G401.6 (cell line): Measurements from ENCODE around the gene UBAC1.

Experiments
- FAIRE-seq: peaks from 2 replicates; lab custom pipeline; 2012; peaks lifted over from hg19 to GRCh38; lab: Jason Lieb, UNC

The UBAC1 gene

GRCh38 chr9:135939351-135940265, 21.6 kb downstream of the UBAC1 start:
- no peak for FAIRE-seq

- FAIRE-seq = no peak
These were observed 23.4 kb downstream of the UBAC1 start for GRCh38 chr9:135937521-135938489.

DNA sequence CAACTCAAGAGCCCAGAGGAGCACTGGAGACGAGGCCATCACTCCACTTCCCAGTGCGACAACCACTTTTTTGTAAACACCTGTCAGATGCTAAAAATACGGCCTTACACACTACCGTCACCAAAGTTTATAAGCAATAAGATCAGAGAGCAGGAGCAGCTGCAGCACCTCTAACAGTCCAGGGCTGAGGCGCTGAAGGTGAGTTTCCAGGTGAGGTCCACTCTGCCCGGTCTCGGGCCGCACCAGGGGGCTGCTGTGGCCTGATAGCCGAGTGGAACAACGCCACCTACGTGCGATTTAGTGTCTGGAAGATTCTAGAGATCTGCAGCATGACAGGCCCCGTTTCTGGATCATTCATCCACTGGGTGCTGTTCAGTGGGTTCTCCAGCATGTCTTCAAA, 28.1 kb downstream of the UBAC1 start:
- FAIRE-seq = no peak

DNA sequence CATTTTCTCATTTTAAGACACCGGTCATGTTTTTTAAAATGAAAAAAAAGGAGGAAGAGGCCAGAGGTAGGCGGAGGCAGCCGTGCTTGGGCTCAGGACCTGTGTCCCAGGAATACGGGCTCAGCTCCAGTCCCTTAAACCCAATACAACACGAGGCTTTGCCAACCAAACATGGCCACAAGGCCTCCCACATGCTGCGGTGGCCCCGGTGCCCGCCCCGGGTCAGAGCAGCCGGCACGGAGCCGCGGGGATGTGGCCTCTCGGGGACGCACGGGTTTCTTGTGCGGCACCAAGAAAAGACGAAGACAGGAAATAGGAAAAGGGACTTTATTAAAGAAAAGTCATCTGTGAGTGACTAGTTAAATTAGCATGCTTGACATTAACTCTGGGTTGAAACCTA, 28.5 kb downstream of the UBAC1 start:
- no peak for FAIRE-seq

DNA sequence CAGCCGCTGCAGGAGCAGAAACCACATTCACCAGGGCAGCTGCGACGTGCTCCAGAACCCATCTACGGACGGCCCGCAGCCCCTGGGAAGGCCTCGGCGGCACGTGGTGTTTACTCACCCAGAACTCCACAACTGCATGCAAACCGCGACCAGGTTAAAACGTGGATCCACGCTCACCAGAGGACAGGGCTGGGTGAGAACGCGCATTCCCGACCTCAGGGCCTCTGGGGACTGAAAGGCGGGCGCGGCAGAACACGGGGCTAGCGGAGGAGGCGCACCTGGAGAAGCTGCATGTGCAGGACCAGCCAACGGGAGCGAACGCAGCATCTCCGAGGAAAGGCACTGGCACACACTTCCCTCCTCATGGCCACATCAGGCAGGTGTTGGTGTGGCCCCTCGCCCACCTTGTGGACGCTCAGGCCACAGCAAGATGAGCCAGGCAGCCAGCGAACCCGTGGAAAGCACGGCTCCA, 29.8 kb downstream of the UBAC1 start:
- no peak for FAIRE-seq

- no peak for FAIRE-seq
These were observed 30.5 kb downstream of the UBAC1 start for GRCh38 chr9:135930446-135931345.

DNA sequence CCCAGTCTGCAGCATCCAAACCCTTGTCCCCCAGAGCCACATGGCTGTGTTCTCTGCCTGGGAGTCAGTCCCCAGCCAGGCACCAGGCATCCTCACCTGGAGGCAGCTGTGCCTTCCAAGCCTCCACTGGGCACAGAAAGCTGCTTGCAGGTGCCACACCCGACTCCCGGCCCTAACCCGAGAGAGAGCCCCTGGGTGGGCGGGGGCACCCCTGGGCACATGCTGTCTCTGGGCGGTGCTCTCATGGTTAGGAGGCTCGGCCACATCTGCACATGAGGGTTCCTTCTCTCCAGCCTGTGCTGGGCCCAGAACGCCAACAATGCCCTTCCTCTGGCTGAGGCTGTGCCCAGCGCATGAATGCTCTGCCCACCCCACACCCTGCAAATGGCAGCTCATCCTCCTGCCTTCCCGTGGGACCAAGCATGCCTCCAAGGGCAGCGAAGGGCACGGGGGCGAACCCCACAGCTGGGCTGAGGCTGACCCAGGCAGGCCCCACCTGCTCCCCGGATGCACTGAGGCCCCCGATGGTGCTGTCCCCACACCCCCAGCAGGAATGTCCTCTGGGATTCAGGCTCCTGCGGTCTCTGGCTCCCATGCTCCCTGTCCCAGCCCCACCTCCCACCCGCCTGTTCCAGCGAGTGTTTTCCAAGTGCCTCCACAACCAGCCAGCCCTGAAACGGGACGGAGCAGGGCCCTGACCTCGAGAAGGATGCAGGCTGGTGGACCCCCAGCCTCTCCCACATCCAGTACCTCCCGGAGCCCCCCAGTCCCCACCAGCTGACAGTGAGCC, 31.3 kb downstream of the UBAC1 start:
- FAIRE-seq = no peak

DNA sequence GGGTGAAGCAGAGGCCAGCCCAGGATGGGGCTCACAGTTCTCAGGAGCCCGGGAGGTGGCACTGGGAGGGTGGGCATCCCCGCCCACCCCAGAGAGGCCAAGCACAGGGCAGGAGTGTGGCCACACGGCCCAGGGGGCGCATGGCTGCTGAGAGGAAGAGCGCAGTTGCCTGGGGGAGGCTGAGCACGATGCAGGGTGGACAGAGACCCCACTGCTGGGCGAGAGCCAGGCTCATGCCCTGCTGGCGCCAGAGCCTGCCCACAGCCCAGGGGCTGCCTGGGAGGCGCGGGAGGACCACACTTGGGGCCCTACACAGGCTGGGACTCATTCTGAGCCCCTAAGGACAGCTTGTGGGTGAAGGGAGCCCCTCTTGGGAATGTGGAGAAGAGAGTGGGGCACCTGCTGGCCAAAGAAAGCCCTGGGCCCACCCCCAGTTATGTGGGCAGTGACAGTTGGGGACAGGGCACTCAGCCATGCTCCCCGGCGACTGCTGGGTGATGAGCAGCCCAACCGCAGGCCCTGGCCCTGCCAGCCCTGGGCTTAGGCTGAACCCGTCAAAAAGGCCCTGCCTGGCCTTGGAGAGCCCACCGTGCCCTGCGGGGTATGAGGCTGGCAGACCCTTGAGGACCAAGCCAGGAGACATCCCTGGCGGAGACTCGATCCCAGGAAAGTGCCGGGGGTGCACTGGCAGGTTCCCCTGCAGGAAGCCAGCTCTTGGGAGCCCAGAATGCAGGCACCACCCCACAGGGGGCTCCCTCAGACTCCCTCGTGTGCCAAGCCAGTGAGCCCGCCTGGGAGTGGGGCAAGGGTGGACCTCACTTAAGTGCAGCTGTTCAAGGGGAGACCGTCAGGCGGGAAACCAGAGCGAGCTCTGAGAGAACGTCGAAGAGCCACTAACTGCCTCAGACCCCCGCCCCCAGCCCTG, 32.2 kb downstream of the UBAC1 start:
- no peak for FAIRE-seq

GRCh38 chr9:135928074-135928730, 33.0 kb downstream of the UBAC1 start:
- FAIRE-seq = no peak

DNA sequence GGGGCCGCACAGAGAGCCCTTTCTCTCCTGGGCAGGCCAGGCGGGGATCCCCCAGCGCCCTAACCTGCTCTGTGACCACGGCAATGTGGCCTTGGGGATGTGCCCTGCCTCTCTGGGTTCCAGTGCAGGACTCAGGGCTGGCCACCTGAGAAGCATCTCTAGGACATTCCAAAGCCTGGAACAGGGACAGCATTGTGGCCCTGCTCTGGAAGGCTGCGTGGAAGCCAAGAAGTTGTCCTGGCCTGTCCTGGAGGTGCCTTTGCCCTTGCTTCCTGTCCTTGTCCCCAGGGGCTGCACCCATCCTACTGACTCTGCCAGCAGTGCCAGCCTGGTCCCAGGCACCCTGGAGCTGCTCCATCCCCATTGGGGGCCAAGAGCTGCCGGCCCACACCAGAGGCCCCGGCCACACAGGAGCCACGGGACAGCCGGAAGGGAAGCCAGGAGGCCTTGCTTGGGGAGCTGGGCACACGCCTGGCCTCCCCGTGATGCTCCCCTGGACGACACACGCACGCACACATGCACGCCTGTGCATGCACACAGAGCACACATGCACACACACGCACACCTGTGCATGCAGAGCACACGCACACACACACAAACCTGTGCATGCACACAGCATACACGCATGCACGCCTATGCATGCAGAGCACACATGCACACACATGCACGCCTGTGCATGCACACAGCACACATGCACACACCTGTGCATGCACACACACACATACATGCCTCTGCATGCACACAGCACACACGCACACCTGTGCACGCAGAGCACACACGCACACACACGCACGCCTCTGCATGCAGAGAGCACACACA, 33.8 kb downstream of the UBAC1 start:
- no peak for FAIRE-seq

DNA sequence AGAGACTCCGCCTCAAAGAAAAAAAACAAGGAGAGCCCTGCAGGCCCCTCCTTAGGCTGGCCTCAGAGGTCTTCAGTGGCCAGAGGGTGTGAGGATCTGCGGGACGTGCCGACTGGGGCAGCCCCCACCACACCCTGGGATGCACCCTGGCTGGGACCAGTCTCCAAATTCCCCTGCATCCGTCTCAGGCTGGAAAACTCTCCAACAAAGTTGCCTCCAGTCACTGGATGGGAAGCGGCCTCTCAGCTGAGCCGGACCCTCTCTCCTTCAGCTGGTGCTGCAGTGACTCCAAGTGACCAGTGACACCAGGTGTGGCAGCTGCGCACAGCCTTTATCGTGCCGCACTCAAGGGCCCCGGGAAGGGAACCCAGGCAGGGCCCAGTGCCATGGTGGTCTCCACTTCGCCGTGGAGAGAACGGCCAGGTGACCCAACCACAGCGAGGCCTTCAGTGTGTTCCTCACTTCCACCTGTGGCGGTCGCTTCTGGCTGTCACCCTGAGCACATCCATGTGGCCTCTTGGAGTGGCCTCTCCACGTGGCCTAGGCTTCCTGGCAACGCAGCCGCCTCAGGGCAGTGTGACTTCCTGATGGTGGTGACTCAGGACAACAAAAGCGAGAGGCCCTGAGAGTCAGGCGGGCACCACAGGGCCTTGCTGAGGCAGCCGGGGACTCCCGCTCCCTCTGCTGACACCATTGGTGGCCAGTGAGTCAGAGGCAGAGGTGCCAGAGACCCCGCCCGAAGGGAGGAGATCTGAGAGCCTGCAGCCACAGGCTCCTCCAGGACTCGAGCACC, 34.6 kb downstream of the UBAC1 start:
- FAIRE-seq = no peak

GRCh38 chr9:135925496-135926133, 35.6 kb downstream of the UBAC1 start:
- FAIRE-seq = no peak

DNA sequence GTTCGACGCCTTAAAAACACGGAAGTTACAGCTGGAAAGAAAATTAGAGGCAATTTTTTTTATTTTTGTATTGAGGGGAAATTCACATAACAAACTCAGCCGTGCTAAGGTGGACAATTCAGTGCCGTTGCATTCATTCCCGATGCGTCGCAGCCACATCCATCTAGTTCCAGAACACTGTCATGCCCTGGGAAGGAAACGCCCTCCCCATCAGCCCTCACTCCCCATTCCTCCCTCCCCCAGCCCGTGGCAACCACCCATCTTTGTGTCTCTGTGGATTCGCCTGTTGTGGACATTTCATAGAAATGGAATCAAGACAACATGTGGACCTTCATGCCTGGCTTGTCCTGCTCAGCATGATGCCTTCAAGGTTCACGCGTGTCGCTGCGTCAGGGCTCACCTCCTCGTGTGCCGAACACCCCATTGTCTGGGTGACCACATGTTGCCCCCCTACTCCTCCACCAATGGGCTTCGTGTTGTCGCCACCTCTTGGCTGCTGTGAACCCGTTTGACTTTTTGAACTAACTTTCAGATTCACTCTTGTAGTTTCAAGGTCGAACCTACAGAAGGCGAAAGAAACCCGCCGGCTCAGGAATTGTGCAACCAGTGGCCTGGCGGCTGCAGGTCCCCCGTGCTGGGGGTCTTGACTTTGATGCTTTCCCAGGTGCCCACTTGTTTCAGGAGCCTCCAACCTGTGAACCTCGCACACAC, 36.4 kb downstream of the UBAC1 start:
- no peak for FAIRE-seq

- FAIRE-seq = no peak
These were observed 37.7 kb downstream of the UBAC1 start for GRCh38 chr9:135923508-135923907.

- no peak for FAIRE-seq
These were observed 39.3 kb downstream of the UBAC1 start for GRCh38 chr9:135921749-135922310.

DNA sequence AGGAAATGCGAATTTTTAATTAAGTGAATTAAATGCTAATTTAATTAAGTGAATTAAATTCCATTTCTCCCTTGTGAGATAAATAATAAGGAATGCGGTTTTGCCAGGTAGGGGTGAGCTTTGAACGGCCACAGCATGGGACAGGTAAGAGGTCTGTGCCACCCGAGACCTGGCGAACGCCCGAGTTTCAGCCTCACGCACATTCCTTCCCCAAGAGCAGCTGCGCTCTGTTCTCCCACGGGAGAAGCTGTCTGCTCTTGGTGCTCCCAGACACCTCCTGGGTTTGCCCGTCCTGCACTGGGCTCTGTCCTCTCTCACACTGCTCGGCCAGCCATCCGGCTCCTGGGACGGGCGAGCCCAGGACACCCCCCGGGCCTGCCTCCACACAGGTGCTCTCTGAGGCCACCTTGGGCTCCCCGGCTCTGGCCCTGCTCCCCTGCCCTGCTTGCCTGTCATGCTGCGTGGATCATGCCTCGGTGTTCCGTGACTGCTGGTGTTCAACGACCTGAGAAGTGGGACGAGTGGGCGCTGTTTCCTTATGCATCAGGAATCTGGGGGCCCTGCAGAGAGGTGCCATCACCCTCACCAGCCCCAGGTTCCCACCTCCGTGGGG, 40.1 kb downstream of the UBAC1 start:
- FAIRE-seq = no peak
